ENCODE data around the gene ADORA3. TPM values are rescaled to one million over a fixed set of nuclear protein-coding genes. Genes with fewer than 3 reads are reported as not detected.
"Not testable (repeated sequence)": the region's sequence is repeated elsewhere in the genome, so short reads cannot be mapped to it uniquely, and the experiment has no call there.

The ADORA3 gene
- total and polyA plus RNA-seq, 2 of the 4 experiments (the other 2 are of a cell fraction): not detected

DNA sequence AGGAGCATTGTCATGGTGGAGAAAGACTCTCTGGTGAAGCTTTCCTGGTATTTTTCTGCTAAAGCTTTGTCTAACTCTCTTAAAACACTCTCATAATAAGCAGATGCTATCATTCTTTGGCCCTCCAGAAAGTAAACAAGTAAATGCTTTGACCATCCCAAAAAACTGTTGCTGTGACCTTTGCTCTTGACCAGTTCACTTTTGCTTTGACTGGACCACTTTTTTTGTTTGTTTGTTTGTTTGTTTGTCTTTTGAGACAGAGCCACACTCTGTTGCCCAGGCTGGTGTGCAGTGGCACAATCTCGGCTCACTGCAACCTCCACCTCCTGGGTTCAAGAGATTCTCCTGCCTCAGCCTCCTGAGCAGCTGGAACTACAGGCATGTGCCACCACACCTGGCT lies 44.4 kb upstream of the ADORA3 start:
- H3K27me3 ChIP-seq (ENCODE audit: control insufficient read depth, insufficient read depth, low read length); H3K9me3 ChIP-seq (ENCODE audit: control insufficient read depth, insufficient read depth, low read length); DNase-seq; H3K9me1 ChIP-seq (ENCODE audit: insufficient read depth, low read length); H3K4ac ChIP-seq (ENCODE audit: low read depth, low read length); H3K23ac ChIP-seq (ENCODE audit: low read depth, low read length); H2AK9ac ChIP-seq (replicated peaks; ENCODE audit: low read depth, low read length, poor library complexity); H3K56ac ChIP-seq (ENCODE audit: extremely low read depth, insufficient read depth, low read length); POLR2A ChIA-PET (ENCODE audit: unreplicated experiment); H3K14ac ChIP-seq (replicated peaks; ENCODE audit: low read depth, low read length); dilution Hi-C loops (cut with HindIII; ENCODE audit: low sequenced_read_pairs, unreplicated experiment); H3K79me1 ChIP-seq (ENCODE audit: low read depth in 1 of 2, low read length in 2 of 2); intact Hi-C loops (cut with micrococcal nuclease); H2BK15ac ChIP-seq (ENCODE audit: low read depth, low read length); ATAC-seq (ENCODE audit: low read depth); H4K91ac ChIP-seq (ENCODE audit: insufficient read depth, low read depth, low read length); H3K36me3 ChIP-seq (ENCODE audit: control insufficient read depth, insufficient read depth, low read length); H3K18ac ChIP-seq (ENCODE audit: low read depth, low read length); H3K4me3 ChIP-seq (ENCODE audit: insufficient read depth, low read depth, low read length); H3K9ac ChIP-seq (ENCODE audit: low read depth, low read length); H4K20me1 ChIP-seq (ENCODE audit: insufficient read depth, low read length); H3K4me2 ChIP-seq (ENCODE audit: low read depth, low read length); H4K8ac ChIP-seq (ENCODE audit: low read depth in 2 of 2, low read length in 2 of 2); H2BK20ac ChIP-seq (ENCODE audit: low read depth, low read length); BruUV-seq (replicated peaks); H3K4me1 ChIP-seq (ENCODE audit: control insufficient read depth, insufficient read depth, low read length); H2BK5ac ChIP-seq (ENCODE audit: low read depth, low read length, poor library complexity, severe bottlenecking); H2AFZ ChIP-seq (replicated peaks; ENCODE audit: low read length, poor library complexity); H4K5ac ChIP-seq (ENCODE audit: low read depth, low read length); H2AK5ac ChIP-seq (ENCODE audit: low read depth, low read length); in situ Hi-C loops (cut with MboI; ENCODE audit: low sequenced_read_pairs); H2BK120ac ChIP-seq (ENCODE audit: low read depth, low read length); CTCF ChIA-PET; H3K27ac ChIP-seq (ENCODE audit: insufficient read depth, low read length): not testable (repeated sequence)
- no CpG with 5 or more reads among the region's 1 CpG for WGBS, 2 experiments (ENCODE audit: extremely low coverage in 2 of 2, insufficient read length in 1 of 2)
